ENCODE data around the gene IFNG-AS1.

DNA sequence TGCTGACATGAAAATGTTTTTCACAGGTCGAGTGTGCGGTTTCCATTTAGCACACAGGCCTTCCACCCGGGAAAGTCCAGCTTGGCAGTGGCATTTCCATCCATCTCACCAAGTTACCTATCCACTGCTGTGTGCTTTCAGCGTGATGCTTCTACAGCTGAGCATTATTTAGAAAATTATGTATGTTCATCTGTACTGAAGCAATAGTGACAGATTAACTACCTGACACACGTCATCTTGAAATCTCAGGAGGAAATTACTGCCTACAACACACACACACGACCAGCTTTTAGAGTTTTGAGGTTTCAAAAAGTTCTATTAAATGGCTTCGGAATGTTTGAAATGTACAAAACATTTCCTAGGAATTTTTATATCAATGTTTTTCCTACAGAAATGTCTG, 39.4 kb downstream of the IFNG-AS1 start:
- TF ChIP-seq, protein P1, sequence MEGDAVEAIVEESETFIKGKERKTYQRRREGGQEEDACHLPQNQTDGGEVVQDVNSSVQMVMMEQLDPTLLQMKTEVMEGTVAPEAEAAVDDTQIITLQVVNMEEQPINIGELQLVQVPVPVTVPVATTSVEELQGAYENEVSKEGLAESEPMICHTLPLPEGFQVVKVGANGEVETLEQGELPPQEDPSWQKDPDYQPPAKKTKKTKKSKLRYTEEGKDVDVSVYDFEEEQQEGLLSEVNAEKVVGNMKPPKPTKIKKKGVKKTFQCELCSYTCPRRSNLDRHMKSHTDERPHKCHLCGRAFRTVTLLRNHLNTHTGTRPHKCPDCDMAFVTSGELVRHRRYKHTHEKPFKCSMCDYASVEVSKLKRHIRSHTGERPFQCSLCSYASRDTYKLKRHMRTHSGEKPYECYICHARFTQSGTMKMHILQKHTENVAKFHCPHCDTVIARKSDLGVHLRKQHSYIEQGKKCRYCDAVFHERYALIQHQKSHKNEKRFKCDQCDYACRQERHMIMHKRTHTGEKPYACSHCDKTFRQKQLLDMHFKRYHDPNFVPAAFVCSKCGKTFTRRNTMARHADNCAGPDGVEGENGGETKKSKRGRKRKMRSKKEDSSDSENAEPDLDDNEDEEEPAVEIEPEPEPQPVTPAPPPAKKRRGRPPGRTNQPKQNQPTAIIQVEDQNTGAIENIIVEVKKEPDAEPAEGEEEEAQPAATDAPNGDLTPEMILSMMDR (conservative IDR thresholded peaks at IDR 0.05; ENCODE audit: low read length) = no peak
- no peak for TF ChIP-seq EZH2phosphoT487 (IDR thresholded peaks at IDR 0.05; ENCODE audit: borderline replicate concordance, low read depth, low read length)

All from OCI-LY7 (cell line).